Hematopoietic multipotent progenitor cell treated with erythropoietin and hydrocortisone succinate and interleukin-3 and kit ligand, for 15 days (in vitro differentiated cells): ENCODE measurements around the gene TWIST2.

Experiments used
- DNase-seq: peaks from one replicate; pipeline ENCODE4 v3.0.0-alpha.2; 2015; ENCODE audit warnings: low spot score

Gene TWIST2

DNA sequence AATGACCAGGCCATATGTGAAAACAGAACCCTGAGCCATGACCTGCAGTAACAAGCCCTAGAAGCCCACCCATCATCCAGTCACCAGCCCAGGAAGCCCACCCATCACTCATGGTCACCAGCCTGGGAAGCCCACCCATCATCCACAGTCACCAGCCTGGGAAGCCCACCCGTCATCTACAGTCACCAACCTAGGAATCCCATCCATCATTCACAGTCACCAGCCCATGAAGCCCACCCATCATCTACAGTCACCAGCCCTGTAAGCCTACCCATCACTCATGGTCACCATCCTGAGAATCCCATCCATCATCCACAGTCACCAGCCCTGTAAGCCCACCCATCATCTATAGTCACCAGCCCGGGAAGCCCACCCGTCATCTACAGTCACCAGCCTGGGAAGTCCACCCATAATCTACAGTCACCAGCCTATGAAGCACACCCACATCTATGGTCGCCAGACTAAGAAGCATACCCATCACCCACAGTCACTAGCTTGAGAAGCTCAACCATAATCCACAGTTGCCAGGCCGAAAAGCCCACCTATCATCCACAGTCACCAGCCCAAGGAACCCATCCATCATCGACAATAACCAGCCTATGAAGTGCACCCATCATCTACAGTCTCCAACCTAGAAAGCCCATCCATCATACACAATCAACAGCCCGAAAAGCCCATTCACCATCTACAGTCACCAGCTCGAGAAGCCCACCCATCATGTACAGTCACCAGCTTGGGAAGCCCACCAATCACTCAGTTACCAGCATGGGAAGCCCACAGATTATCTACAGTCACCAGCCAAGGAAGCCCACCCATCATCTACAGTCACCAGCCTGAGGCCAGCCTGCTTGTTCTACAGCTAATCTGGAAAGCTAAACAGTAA, 91.9 kb downstream of the TWIST2 start:
- no peak for DNase-seq

DNA sequence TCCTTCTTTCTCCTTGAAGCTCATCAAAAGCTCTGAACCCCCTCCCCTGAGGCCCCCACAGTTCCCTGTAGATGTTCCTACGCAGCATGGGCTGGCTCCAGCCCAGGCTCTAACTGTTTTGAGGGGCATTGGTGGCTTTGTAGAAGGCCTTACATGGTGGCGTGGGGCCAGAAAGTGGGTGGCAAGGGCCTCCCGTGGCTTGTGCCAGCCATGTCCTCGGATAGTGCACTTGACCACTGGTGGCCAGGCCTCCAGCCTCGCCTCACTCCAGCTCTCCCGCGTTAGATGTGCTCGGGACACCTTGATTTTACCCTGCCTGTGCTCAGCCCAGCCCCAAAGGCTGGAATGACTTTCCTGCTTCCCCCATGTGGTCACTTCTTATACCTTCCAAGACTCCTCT, 92.9 kb downstream of the TWIST2 start:
- no peak for DNase-seq

DNA sequence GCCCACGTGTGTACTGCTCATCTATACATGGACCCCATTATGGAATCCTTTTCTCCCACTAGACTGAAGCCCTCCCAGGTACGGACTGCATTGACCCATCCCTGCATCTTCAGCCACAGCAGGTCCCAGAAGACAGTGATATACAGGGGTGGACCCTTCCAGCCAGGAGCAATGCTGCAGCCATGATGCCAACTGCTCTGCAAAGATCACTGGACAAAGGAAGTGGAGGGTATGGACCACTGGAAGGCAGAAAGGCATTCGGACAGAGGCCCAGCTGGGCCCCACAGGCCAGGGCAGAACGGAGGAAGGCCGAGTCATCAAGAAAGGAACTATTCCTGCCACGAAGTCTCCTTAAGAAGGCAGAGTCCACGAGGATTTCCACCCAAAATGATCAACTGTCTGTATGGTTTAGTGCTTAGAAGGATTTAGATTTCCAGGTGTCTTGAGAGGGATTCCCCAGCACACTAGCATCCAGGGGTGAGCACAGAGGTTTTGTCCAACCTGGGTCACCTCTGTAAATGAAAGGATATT, 93.4 kb downstream of the TWIST2 start:
- no peak for DNase-seq

DNA sequence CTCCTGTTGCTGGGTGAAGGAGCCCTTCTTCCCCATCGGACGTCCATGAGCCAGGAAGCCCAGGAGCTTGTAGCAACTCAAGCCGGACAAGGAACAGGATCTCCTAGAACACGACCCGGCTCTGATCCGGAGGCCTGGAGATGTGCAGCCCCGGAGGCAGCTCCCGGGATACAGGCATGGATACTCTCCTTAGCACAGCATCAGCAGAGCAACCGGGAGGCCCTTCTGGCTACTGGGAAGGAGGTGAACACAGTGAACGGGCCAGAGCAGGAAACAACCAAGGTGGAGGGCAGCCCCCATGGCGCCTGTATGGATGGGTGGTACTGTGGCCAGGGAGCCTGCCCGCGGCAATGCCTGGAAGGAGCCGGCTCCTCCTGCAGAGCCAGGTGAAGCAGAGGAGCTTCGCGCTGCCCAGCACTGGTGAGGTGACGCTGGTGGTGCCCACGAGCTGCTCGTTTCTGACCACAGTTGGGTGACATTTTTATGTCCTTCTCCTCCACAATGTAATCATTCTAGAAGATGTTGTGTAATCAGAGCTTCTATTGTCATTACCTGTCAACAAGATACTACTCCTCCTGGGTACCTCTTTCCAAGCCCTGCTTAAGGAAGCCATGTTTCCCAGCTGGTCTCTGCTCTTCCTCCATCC, 94.3 kb downstream of the TWIST2 start:
- DNase-seq, result no peak

DNA sequence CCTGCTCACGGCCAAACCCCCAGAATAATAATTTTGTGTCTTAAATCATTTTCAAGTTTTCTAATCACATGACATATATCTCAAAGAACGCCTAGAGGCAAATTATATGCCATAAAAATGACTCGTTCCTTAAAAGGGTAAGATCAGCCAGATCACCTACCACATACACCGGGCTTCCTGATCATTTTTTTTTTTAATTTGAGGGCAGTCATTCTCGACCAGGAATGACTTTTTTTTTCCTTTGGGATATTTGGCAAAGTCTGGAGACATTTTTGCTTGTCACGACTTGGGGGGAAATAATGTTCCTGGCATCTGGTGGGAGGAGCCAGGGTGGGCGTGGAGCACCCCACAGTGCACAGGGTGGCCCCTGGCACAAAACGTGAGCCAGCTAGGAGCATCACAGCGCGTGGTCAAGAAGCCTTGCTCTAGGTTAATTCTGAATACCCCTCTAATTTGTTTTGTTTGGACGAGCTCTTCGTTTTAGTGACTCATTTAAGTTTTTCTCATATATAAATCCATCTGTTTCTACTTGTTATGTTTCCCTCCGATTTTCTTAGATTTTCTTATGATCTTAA, 94.9 kb downstream of the TWIST2 start:
- DNase-seq, result no peak

DNA sequence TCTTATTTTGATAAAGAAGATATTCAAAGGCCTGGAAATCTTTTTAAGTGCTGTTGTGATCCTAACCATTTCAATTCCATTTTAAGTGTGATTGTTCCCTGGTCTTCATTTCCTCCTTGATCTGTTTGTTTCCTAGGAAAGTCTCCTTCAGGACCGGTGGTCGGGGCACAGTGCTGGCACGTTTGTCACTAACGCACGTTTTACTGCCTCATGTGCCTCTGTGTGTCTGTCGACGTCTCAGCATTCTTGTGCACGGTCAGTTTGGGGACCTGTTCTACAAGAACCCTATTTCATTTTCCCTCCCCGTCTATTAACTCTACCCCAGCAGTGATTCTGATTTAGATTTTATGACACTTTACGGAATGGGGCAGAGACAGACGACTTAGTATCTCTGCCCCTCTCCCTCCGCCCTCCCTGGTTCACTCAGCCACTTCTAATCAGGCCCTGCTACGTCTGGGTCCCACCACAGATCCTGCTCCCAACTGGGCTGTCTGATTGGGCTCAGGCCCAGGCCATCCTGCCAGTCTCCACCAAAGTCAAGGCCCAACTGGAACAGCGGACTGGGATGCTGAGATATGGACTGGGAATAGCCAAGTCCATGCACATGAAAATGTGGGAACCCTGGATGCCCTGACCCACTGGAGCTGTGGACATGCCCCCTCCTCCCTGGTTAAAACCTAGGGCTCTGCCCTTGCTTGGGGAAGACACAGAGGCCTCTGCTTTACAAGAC, 95.6 kb downstream of the TWIST2 start:
- DNase-seq, result no peak

DNA sequence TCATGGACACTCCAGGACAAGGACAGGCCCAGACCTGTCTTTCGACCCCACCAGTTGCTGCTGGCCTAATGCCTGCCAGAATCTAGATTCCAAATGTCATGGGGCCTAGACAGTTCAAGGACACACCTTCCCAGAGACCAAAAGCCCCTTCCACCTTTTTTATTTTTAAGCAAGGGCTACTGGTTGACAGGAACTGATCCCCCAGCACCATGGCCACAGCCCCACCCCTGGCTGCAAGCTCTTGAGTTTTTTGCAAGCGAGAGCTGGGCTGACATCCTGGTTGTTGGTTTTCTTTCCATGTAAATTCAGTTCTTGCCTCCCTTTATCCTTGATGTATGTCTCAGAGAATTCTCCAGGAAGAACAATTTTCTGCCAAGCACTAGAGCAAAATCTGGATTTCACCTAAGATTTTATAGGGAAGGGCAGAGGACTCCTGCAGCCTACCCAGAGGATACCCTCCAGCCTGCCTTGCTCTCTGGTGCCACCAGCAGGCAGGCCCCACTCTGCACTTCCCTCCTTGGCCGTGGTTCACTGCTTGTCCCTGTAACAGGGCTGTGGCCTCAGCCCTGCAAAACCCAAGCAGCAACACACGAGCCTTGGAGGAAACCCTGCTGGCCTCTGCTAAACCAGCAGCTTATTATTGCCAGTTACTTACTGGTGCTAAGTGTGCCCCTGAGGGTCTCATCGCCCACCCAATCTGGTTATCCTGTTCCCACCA, 97.7 kb downstream of the TWIST2 start:
- no peak for DNase-seq

DNA sequence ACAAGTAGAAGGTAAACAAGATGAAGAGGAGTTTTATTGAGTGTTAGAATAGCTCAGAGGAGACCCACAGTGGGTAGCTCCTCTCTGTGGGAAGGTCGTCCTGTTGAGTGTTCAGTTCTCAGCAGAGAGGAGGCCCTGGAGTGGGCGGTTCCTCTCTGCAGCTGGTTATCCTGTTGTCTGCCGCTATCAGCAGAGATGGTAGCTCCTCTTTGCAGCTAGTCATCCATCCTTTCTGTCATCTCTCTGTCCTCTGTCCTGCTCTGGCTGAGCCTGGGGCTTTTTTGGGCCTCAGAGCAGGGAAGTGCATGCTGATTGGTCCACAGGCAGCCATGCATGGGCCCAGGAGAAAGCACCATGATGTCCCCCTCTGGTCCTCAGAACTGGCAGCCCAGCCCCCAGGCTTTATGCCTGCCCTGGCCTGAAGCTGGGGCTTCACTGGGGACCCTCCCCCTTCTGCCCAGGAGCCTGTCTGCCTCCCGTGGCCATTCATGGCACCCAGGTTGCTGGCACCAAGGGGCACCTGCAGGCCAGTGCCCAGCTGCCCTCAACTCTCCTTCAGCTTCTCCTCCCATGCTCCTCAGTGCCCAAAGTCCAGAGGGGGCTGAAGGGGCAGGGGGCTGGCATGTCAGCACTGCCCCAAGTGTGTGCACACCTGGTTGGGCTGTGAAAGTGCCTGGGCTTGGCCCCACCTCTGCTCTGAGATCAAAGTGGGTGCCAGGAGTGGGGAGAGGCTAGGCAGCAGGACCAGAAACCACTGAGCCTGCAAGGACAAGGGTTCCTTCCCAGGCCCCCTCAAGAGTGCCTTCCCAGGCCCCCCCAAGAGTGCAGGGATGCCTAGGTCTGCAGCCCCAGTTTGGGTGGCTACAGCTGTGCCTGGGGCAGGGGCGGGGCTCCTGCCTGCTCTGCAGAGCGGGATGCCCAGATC, 98.7 kb downstream of the TWIST2 start:
- no peak for DNase-seq

DNA sequence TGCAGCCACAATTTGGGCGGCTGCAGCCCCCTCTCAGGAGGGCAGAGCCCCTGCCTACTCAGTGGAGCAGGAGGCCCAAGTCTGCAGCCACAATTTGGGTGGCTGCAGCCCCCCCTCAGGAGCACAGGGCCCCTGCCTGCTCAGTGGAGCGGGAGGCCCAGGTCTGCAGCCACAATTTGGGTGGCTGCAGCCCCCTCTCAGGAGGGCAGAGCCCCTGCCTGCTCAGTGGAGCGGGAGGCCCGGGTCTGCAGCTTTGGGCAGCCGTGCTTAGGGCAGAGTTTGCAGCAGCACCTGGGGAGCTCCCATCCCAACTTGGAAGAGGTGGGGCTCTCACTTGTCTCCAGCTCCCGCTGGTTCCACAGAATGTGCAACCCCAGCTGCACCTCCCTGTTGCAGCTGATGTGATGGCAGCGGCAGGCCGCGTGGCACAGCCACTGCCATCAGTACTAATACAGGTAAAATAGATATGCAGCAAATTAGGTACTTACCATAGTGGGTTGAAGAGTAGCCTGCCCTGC, 99.4 kb downstream of the TWIST2 start:
- DNase-seq, result no peak

DNA sequence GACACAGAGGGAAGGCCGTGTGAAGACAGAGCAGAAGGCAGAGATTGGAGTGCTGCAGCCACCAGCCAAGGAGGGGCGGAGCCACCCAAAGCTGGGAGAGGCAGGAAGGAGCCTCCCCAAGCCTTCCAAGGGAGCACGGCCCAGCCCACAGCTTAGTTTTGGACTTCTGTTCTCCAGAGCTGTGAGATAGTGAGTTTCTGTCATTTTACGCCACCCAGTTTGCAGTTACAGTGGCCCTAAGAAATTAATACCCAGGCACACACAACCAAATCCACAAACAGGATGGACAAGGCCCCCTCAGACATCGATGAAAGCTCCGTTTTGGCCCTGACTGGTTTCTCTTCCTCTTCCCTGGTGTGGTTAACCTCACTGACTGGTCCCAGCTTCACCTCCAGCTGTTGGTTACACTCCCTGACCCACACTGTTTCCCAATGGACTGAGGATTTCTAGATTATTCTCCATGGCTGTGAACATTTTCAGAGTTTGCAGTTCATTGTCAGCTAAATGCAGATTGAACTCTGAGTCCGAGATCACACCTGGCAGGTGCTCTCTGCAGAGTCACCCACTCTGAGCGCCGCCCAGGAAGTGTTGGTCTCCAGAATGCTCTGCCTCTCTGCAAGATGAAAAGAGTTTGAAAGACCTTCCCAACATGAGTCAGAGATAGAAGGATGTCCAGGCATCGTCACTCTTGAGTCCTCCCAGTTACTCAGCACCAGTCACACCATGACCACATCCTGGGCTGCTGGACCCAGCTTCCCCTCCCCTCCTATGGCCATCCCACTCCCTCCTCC, 100.2 kb downstream of the TWIST2 start:
- no peak for DNase-seq

DNA sequence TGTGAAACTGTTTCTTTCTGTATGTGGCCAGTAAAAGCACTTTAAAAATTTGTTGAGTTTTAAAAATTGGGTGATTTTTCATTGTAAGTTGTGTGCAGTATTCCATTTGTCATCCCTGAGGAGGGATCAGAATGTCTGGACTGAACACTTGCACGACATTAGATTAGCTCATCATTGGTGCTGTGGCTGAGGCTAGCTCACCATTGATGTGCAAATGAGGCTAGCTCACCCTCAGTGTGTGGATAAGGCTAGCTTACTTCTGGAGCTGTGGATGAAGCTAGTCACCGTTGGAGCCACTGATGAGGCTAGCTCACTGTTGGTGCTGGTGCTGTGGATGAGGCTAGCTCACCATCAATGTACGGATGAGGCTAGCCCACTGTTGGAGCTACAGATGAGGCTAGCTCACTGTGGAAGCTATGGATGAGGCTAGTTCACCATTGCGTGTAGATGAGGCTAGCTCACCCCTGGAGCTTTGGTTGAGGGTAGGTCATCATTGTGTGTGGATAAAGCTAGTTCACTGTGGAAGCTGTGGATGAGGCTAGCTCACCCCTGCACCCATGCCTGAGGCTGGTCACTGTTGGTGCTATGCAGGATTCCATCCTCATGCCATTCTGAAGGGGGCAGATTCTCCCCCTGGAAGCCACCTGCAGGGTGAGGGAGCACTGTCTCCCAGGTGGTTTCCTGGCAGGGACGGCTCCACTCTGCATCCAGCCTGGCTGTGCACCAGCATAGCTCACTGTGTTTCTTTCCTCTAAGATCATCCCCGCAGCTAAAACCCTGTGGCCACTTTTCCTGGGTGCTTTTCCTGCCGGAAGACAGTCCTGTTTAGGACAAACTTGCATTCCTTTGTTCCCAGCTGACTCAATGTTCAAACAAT, 101.1 kb downstream of the TWIST2 start:
- DNase-seq, result no peak

DNA sequence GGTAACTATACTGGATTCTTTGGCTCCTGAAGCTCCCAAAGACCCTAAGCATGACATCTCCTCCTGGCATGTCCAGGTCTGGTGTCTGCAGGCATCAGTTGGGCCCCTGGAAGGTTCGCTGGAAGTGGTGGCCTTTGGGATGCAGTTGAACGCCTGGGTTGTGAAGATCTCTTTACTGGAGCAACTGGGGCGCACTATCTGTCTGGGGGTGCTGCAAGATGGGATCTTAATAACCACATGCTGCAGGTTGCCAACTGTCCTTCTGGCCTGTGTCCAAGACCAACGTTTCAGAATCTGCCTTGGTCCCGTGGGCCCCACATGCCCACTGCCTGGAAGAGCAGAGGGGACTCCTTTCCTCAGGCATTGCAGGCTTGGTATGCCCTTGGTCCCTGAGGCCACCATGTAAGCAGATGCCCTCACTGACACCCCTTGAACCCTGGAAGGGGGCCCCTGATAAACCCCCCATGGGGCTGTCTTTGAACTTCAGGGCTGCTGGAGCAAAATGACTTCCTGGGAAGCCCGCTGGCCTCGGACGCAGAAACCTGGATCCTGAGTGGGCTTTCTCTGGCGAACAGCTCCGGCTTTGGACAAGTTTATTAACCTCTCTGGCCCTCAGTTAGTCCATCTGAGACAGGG, 101.9 kb downstream of the TWIST2 start:
- DNase-seq, result no peak

DNA sequence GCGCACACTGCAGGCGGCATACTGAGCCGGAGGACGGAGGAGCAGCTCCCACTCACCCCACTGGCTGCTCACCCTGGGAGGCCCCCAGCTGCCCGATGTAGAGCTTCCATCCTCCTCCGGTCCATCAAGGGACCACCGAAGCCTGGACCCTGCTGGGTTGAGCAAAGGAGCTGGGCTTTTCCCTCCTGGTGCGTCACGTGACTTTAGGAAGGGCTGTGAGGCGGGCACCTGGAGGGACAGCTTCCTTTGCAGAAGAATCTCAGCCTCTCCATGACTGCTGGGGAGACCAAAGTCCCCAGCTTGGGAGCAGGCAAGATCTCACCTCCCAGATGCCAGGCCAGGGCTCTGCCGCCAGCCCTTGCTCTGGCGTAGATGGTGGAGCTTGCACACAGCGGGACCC, 102.7 kb downstream of the TWIST2 start:
- DNase-seq, result no peak

DNA sequence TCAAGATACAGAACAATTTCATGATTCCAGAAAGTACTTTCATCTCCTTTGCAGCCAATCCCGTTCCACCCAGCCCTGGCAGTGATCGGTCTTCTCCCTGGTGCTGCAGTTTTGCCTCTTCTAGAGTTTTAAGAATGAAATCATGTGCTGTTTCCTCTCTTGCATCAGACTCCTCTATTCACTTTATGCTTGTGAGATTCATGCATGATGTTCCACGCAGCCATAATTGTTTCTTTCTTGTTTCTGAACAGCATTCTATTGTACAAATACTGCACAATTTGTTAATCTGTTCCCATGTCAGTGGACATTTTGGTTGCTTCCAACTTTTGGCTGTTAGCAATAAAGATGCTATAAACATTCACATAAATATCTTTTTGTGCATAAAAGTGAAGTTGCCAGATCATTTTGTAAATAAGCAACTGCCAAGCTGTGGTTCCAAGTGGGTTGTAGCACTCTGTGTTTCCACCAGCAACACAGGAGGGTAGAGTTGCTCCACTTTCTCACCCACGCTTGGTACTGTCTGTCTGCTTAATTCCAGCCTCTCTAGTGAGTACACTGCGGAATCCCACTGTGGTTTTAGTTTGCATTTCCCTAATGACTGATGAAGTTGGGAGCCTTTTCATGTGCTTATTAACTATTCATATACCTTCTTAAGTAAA, 104.5 kb downstream of the TWIST2 start:
- DNase-seq, result no peak

DNA sequence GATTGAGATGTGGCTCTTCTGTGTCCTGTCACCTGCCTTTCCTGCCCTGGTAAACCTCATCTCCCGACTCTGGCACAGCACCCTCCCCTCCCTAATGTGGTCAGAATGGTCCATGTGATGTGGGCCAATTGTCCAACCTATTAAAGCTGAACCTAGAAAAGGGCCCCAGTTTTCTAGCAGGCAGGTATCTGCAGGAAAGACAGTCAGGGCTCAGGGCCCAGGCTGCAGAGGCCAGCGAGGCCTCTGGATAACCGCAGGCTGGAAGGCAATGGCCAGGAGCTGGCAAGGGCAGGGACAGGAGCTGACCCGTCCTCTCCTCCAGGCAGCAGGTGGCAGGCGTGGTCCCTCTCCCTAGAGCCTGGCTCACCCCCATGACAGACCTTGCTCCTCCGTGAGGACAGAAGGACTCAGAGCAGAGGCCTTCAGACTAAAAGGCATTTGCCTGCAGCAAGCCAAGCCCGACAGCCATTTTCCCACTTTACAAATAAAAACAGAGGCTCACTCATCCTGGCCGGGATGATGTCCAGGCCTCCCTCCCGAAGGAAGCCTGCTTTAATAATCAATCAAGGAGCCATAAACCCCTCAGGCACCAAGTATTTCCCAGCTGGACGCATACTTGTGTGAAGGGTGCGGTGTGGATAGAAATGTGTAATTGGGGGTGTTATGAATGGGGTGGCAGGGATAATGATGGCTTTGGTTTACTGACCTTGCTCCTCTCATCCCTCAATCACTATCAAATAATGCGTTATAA, 107.1 kb downstream of the TWIST2 start:
- no peak for DNase-seq

DNA sequence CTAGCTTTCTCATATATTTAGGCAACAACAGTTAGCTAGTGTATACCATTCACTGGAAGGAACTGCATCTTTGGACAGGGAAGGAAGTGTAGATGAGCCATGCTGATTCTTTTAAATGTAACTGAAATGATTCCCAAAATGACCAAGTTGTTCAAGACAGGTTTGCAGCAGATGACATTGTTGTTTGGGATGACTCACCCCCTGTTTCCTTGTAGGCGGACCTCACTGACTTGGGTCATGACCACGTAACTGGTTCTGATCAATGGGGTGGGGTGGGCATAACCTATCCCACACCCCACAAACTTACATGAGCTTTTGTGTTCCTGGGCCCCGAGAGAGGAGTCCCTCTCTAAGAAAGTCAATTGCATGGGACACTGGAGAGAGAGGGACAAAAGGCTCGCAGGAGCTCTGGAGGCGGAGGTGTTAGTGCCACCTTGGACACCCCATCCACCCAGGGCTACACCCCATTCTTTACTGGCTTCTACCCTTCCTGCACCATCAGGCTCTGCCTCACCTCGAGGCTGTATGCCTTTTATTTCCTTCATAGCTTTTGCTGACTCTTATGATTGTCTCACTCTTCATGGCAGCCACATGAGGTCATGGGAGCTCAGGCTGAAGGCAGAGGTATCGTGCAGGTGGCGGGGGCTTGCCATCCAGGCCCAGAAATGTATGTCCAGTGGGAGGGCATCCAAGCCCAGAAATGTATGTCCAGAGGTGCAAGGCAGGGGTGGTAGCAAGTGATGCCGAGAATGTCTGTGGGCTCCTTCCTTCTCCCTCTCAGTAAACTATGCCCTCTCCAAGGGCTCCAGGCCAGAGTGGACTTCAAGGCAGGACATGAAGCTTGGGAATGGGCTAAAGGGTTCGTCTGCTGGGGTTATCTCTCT, 108.0 kb downstream of the TWIST2 start:
- DNase-seq, result no peak
